ENCODE measurements around the gene MED25. TPM values are rescaled to one million over a fixed set of nuclear protein-coding genes. Genes with fewer than 3 reads are reported as not detected.

Gene MED25
- total RNA-seq, 3 donors from 2014 or later, result 16.3 to 27.5 (median 20.6) TPM

- Histone ChIP-seq H3K9me3 (no peaks in the 10 kb centered on the region), H3K36me3 (no peaks in the 10 kb centered on the region), H3K4me3 (no peak overlapping the region), H3K27me3 (no peaks in the 10 kb centered on the region), H3K27ac (no peak overlapping the region), H3K4me1 (no peaks in the 10 kb centered on the region)
- intact Hi-C loops (cut with DNase I; ENCODE audit: low total_unique reads), result no loop called here
- TF ChIP-seq POLR2AphosphoS5 (IDR thresholded peaks at IDR 0.05), result no peak
- TF ChIP-seq POLR2A (IDR thresholded peaks at IDR 0.05), result no peak
- no peak for TF ChIP-seq CTCF (IDR thresholded peaks at IDR 0.05)
- DNase-seq (ENCODE audit: low spot score in 2 of 2), result no peak
Observed at GRCh38 chr19:49780861-49781260, 37.2 kb upstream of the MED25 start.

- H3K27ac ChIP-seq, result no peak overlapping the region
- intact Hi-C loops (cut with DNase I; ENCODE audit: low total_unique reads), result no loop called here
Observed at GRCh38 chr19:49781394-49781793, 36.7 kb upstream of the MED25 start.

GRCh38 chr19:49782515-49782914 is 35.6 kb upstream of the MED25 start:
- no peak overlapping the region for H3K4me3 ChIP-seq

More at GRCh38 chr19:49781394-49781793, 36.7 kb upstream of the MED25 start:
- Histone ChIP-seq H3K4me1 (no peaks in the 10 kb centered on the region), H3K27me3 (no peaks in the 10 kb centered on the region), H3K9me3 (no peaks in the 10 kb centered on the region), H3K4me3 (no peak overlapping the region), H3K36me3 (no peaks in the 10 kb centered on the region)
- TF ChIP-seq CTCF (IDR thresholded peaks at IDR 0.05), result no peak
- TF ChIP-seq POLR2A (IDR thresholded peaks at IDR 0.05), result no peak
- TF ChIP-seq POLR2AphosphoS5 (IDR thresholded peaks at IDR 0.05), result no peak
- no peak for DNase-seq (ENCODE audit: low spot score in 2 of 2)

GRCh38 chr19:49786376-49786820 is 31.7 kb upstream of the MED25 start:
- Histone ChIP-seq H3K27ac (peak overlapping the region in 1 of 2 donors; percentile 32), H3K9me3 (no peaks in the 10 kb centered on the region), H3K4me1 (no peaks in the 10 kb centered on the region), H3K4me3 (no peak overlapping the region), H3K27me3 (no peaks in the 10 kb centered on the region), H3K36me3 (no peaks in the 10 kb centered on the region)
- DNase-seq (ENCODE audit: low spot score in 2 of 2), result no peak
- TF ChIP-seq CTCF (IDR thresholded peaks at IDR 0.05), result no peak
- no peak for TF ChIP-seq POLR2A (IDR thresholded peaks at IDR 0.05)
- TF ChIP-seq POLR2AphosphoS5 (IDR thresholded peaks at IDR 0.05), result no peak
- intact Hi-C loops (cut with DNase I; ENCODE audit: low total_unique reads), result no loop called here

More at GRCh38 chr19:49782515-49782914, 35.6 kb upstream of the MED25 start:
- no peak for DNase-seq (ENCODE audit: low spot score in 2 of 2)
- Histone ChIP-seq H3K4me1 (no peaks in the 10 kb centered on the region), H3K9me3 (no peaks in the 10 kb centered on the region), H3K27me3 (no peaks in the 10 kb centered on the region), H3K36me3 (no peaks in the 10 kb centered on the region), H3K27ac (no peak overlapping the region)
- TF ChIP-seq POLR2AphosphoS5 (IDR thresholded peaks at IDR 0.05), result no peak
- TF ChIP-seq CTCF (IDR thresholded peaks at IDR 0.05), result no peak
- no peak for TF ChIP-seq POLR2A (IDR thresholded peaks at IDR 0.05)
- intact Hi-C loops (cut with DNase I; ENCODE audit: low total_unique reads), result no loop called here

- H3K36me3 ChIP-seq, result peaks cover under 1% of the 10 kb centered on the region
- no peak overlapping the region for H3K27ac ChIP-seq
- no peak for TF ChIP-seq POLR2A (IDR thresholded peaks at IDR 0.05)
- TF ChIP-seq CTCF (IDR thresholded peaks at IDR 0.05), result no peak
- no peak for TF ChIP-seq POLR2AphosphoS5 (IDR thresholded peaks at IDR 0.05)
- intact Hi-C loops (cut with DNase I; ENCODE audit: low total_unique reads), result no loop called here
- H3K4me3 ChIP-seq, result no peak overlapping the region
- no peaks in the 10 kb centered on the region for H3K4me1 ChIP-seq
- no peaks in the 10 kb centered on the region for H3K27me3 ChIP-seq
- no peak for DNase-seq (ENCODE audit: low spot score in 2 of 2)
- H3K9me3 ChIP-seq, result no peaks in the 10 kb centered on the region
Observed at GRCh38 chr19:49787746-49788145, 30.3 kb upstream of the MED25 start.
